HG03354 (cell line): ENCODE measurements around the gene NUP88.

Source experiments
- ATAC-seq: cut with Tn5 transposase; IDR thresholded peaks from one replicate; pipeline ENCODE4 v1.9.1; 2021; ENCODE audit warnings: mild to moderate bottlenecking; ENCODE audit not compliant: unreplicated experiment, poor library complexity, severe bottlenecking

NUP88 gene

DNA sequence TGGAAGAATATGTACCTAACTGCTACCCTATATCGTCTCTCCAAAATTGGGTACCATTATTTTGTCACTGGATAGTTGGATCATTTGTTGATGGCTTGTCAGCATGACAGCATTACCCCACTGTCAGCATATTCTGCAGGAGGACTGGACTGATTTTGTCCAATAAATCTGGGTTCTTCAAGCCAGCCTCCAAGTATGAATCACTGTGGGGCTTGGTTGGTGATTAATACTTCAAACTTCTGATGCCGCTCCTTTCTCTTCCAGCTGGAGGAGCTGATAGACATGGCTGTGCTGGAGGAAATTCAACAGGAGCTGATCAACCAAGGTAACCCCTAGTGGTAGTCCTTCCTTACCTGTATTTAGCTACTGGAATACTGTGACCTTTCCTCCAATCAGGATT, 3.0 kb upstream of the NUP88 start:
- ATAC-seq = no peak

DNA sequence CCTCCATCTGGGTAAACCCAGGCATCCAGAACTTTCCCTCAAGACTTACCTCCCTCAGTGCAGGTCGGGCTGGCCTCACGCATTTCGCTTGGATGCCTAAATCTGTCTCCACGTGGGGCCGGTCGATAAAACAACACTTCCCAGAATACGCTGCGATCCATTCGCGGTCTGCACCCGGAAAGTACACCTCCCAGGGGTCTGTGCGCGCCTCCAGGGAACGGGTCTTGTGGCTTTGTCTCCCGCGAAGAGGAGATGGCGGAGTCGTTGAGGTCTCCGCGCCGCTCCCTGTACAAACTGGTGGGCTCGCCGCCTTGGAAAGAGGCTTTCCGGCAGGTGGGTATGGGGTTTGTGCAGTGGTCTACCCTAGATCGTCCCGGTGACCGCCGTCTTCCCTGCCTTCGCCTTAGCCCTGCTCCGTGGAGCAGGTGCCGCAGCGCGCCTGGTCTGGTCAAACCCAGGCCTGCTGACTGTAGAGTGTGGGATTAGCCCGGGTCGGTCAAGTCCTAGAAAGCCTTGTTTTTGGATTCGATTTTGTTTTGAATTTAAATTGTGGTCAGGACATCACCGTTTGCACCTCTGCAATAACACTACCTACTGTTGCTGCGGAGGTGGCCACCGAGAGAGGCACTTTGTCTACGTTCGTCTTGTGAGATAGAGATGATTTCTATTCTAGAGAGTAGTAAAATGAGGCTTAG, 644 bp upstream of the NUP88 start, which contains the start of gene RPAIN:
Gene RPAIN (plus strand): TSS at position 224 of the 695 bp plus-strand sequence. CDS start 29 bp downstream, at position 253.
- ATAC-seq = peak; percentile 59

DNA sequence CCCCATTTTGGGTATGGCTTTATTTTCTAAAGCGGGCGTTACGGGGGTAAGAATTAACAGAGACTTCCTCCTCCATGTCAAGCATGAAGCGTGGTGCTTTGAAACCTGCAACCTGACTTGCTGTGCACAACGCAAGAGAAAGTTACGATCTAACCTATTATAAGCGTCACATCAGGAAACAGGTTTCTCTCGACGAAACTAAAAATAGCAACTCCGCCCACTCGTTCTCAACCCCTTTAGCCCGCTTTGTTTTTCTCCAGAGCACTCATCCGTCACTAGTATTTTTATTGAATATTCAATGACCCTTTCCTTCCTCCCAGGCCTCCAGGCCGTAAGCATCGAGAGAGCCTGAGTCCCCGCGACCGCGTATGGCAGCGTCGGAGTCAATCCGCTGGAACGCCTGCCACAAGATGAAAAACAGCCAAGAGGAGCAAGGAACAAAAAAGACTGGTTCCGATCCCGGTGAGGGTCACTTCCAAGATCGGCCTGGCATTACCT, 555 bp downstream of the NUP88 start:
- ATAC-seq = peak; percentile 46

DNA sequence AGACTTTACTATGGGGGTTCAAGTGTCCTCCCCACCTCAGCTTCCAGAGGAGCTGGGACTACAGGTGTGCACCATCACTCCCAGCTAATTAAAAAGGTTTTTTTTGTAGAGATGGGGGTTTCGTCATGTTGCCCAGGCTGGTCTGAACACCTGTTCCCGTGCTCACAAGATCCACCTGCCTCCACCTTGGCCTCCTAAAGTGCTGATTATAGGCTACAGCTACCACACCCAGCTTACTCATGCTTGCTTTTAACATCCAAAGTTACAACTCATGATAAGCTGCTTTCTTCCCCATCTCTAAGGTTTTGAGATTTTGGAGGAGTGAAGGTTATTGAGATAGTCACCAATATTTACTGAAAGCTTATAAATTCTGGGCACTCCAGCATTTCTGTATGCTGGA, 2.6 kb downstream of the NUP88 start:
- ATAC-seq = no peak

DNA sequence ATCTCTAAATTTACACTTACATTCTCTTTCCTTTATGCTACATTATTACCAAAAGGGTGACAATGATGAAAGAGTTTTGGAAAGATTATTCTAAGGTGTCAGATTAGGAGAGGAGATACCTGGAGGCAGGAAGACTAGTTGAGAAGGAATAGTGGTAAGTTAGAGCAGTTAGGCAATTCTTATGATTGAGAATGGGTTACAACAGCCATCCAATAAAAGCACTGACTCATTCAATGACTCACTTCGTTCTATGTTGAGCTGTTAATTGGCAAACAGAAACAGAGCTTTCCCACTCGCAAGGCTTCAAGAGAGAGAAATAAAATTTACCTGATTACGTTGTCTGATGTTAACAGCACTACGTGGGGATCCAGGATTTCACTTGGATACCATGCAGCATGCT, 5.8 kb downstream of the NUP88 start:
- no peak for ATAC-seq

- ATAC-seq = no peak
These were observed 8.7 kb downstream of the NUP88 start for GRCh38 chr17:5410594-5411272.

GRCh38 chr17:5408186-5408585, 11.3 kb downstream of the NUP88 start:
- ATAC-seq = no peak

GRCh38 chr17:5405400-5405799, 14.1 kb downstream of the NUP88 start:
- ATAC-seq = no peak

- ATAC-seq = no peak
These were observed 19.7 kb downstream of the NUP88 start for GRCh38 chr17:5399767-5400166.

- no peak for ATAC-seq
These were observed 22.9 kb downstream of the NUP88 start for GRCh38 chr17:5396612-5397011.

DNA sequence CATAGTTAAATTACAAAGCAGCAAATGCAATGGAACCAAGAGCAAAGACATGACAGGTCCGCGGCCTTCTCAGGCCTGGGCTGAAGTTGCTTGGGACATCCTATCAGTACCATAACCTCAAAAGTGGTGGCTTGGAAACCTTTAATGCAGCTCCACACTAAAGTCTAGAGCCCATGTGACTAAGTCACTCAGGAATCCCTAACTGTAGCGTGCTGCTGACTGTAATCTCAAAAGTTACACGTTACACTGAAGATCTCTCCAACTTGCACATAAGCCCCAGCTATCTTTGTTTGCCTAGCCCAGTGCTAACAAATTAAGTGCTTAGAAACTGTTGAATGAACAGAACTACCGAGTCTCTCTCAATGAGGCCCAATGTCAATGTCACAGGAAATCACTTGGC, 27.8 kb downstream of the NUP88 start:
- ATAC-seq = no peak

- no peak for ATAC-seq
These were observed 37.9 kb downstream of the NUP88 start for GRCh38 chr17:5381542-5381941.

DNA sequence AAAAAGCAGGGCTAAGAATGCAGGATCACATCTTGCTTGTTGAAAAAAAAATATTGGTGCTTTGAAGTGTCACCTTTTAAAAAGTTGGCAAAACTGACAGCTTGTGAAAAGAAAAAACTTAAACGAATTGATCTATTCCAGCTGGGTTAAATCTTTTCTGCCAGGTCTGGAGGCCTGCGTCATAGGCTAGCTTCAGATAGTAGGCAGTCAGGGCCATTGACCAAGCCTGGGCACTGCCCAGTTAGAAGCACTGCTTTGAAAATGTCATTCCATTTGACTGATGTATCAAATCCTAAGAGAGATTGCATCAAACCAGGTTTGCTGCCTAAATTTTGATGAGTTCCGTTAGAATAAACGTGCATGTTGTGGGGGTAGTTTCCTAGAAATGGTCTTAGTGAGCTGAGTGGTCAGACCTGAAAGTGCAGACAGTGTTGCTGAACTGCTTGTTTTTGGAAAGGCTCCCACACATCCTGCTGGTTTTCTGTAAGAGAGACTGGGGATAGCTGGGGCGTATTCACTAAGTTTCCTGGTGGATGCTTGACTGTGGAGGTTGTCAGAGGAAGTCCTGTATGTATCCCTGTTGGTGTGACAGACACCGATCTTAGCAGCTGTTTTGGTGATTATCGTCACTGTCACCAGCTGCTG, 38.8 kb downstream of the NUP88 start:
- ATAC-seq = no peak

GRCh38 chr17:5379351-5380107, 39.9 kb downstream of the NUP88 start:
- ATAC-seq = no peak

GRCh38 chr17:5378566-5379207, 40.8 kb downstream of the NUP88 start:
- no peak for ATAC-seq

DNA sequence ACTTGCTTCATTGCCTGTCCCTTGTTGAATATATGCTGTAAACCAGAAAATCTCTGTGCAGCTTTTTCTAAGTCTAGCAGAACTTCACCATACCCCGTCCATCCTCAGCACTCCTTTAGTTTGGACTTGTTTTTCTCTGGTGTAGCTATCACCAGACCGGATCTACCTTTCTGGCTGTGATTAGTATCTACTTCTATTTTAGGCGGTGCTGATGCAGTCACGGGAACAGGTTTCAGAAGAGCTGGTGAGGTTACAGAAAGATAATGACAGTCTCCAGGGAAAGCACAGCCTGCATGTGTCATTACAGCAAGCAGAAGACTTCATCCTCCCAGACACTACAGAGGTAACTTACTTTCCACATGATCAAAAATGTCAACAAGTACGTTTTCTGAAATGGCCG, 46.4 kb downstream of the NUP88 start:
- ATAC-seq = no peak

DNA sequence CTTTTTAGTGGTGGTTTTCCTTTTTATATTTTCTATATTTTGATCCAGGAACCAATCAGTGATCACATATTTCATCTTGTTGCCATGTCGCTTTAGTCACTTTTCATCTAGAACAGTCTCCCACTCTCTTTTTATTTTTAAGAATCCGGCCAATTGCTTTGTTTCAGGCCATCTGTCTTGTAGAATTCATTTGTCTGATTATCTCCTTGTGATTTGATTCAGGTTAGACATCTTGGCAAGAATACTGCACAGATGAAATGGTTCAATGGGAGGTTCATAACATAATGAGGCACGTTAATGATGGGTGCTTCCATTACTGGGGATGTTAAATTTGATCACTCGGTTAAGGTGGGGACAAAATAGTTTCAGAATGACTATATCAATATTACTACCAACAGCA, 49.1 kb downstream of the NUP88 start:
- ATAC-seq = no peak

- ATAC-seq = no peak
These were observed 53.6 kb downstream of the NUP88 start for GRCh38 chr17:5365831-5366230.

GRCh38 chr17:5364696-5365095, 54.8 kb downstream of the NUP88 start:
- ATAC-seq = no peak

DNA sequence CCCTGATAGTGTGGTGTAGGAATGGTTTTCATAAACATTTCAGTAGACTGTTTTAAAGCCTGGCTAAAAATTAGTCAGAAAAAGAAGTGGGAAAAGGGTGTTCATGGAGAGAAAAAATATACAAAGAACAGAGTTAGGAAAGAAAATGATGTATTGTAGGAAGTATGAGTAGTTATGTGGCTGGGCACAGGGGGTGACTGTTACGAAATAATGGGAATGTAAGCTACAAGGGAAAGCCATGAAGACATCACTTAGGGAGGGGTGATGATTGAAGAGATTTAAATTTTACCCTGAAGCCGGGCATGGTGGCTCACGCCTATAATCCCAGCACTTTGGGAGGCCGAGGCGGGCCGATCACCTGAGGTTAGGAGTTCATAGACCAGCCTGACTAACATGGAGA, 55.3 kb downstream of the NUP88 start:
- no peak for ATAC-seq
